ENCODE measurements around the gene C22orf31. TPM values are rescaled to one million over a fixed set of nuclear protein-coding genes. Genes with fewer than 3 reads are reported as not detected.

C22orf31 gene
- polyA plus RNA-seq, 3 donors = not detected

DNA sequence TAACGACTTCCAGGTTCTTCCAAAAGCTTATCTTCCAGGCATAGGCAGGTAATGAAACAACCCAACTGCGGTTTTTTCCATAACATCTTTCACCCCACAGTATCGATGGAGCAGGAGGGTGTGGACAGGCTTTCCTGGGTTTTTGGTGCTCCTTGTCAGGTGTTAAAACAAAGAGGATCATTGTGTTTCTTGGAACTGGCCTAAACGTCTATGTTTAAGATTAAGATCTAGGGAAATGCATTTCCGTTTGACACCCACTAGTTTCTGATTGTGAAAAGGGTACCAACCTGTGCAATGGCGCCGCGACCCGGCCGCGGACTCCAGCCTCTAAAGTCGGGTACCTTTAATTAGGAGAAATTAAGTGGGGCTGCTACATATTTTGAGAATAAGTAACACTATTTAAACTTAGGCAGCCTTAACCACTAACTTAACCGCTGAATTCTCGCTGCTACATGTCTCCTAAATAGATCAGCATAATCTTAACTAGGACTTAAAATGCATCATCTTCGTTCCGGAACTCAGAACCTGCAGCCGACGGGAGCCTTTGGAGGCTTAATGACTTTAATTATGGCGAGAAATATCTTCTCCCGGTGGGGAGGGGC is 31.5 kb downstream of the C22orf31 start:
- H3K4me3 Mint-ChIP-seq = peak overlapping the region in 1 of 2 donors; percentile 74
- WGBS (ENCODE audit: insufficient coverage) = 1% methylated on average over 7 of the region's 20 CpGs
- H2AFZ ChIP-seq (ENCODE audit: insufficient read depth, low read depth, low read length, poor library complexity, severe bottlenecking) = peak overlapping the region; percentile 17
- no peak overlapping the region for H3K9ac ChIP-seq (ENCODE audit: insufficient read depth, low read length, poor library complexity, severe bottlenecking)
- H3K36me3 Mint-ChIP-seq = peaks cover 0 to 11% of the 10 kb centered on the region in 2 donors
- H3K27me3 Mint-ChIP-seq (ENCODE audit: low read depth in 3 of 3) = peaks cover 36 to 49% (median 48%) of the 10 kb centered on the region in 3 donors
- H3K79me2 ChIP-seq (ENCODE audit: insufficient read depth, low read length) = no peaks in the 10 kb centered on the region
- intact Hi-C loops (cut with micrococcal nuclease) = no loop called here
- H3K36me3 ChIP-seq (replicated peaks in 1 of 2; ENCODE audit: control insufficient read depth in 1 of 2, insufficient read depth in 2 of 2, low read length in 2 of 2) = no peaks in the 10 kb centered on the region
- H3K4me3 ChIP-seq (replicated peaks in 1 of 3; ENCODE audit: low read depth in 2 of 3, low read length in 3 of 3) = no peak overlapping the region
- H3K9me3 Mint-ChIP-seq = peaks cover 0 to 9% (median 0%) of the 10 kb centered on the region in 7 donors
- peaks cover 30 to 37% of the 10 kb centered on the region in 2 donors for H3K27me3 ChIP-seq (ENCODE audit: control insufficient read depth in 2 of 2, insufficient read depth in 2 of 2, low read length in 2 of 2)
- H3K9me3 ChIP-seq (replicated peaks in 1 of 2; ENCODE audit: control insufficient read depth in 1 of 2, insufficient read depth in 1 of 2, low read length in 2 of 2) = peaks cover 0 to 7% of the 10 kb centered on the region in 2 donors
- no peak for DNase-seq
- peak overlapping the region; percentile 29 for H3K4me2 ChIP-seq (replicated peaks; ENCODE audit: extremely low read depth, low read length, poor library complexity, severe bottlenecking)
- H3K27ac ChIP-seq (ENCODE audit: low read depth in 1 of 2, low read length in 2 of 2) = no peak overlapping the region
- no peak for TF ChIP-seq CTCF (IDR thresholded peaks at IDR 0.05)
- peak overlapping the region in 1 of 7 donors; percentile 28 for H3K27ac Mint-ChIP-seq
- H4K20me1 ChIP-seq (ENCODE audit: insufficient read depth, low read length) = no peaks in the 10 kb centered on the region
- H3K4me1 ChIP-seq (ENCODE audit: control insufficient read depth in 1 of 2, insufficient read depth in 2 of 2, low read length in 2 of 2) = peaks cover 7 to 9% of the 10 kb centered on the region in 2 donors
- H3K4me1 Mint-ChIP-seq = peaks cover 15% of the 10 kb centered on the region

DNA sequence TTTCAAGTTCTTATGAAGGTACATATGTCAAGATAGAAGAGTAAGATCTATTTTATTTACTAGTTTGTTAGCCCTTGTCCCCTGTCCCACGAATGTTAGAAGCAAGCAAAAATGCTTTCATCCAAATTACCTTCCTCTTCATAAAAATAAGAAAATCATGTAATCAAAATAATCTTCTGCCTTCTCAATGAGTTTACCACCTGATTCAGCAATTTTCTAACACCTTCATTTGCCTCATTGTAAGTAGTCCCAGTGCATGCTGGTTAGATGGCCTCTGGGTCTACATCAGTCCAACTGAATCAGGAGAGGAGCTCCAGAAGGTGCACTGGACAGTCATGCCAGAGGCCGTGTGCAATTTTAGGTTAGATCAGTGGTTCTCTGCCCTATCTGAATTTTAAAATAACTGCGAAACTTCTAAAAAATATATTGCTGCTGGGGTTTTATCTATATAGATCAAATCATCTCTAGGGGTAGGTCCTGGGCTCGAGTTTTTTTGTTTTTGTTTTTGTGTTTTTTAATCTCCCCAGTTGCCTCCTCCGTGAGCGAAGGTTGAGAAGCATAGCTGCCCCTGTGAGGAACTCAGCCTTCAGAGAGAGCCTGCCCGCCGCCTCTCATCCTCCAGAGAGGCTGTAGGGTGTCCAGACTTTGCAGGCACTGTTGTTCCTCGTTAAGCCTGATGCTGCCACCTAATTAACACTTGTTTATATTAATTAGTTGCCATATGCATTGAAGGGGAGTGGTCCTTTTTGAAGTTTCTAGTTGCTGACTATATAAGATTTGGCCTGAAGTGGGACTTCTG is 32.2 kb downstream of the C22orf31 start:
- Mint-ChIP-seq H3K27me3 (ENCODE audit: low read depth in 3 of 3) (peaks cover 36 to 49% (median 48%) of the 10 kb centered on the region in 3 donors), H3K4me1 (peaks cover 15% of the 10 kb centered on the region), H3K36me3 (peaks cover 0 to 11% of the 10 kb centered on the region in 2 donors), H3K27ac (no peak overlapping the region), H3K9me3 (peaks cover 0 to 9% (median 0%) of the 10 kb centered on the region in 7 donors), H3K4me3 (peak overlapping the region in 1 of 2 donors; percentile 74)
- H3K27ac ChIP-seq (ENCODE audit: low read depth in 1 of 2, low read length in 2 of 2) = no peak overlapping the region
- no peak overlapping the region for H2AFZ ChIP-seq (ENCODE audit: insufficient read depth, low read depth, low read length, poor library complexity, severe bottlenecking)
- no peak overlapping the region for H3K9ac ChIP-seq (ENCODE audit: insufficient read depth, low read length, poor library complexity, severe bottlenecking)
- no CpG with 5 or more reads among the region's 9 CpGs for WGBS (ENCODE audit: insufficient coverage)
- intact Hi-C loops (cut with micrococcal nuclease) = no loop called here
- no peak for DNase-seq
- no peak overlapping the region for H3K4me3 ChIP-seq (replicated peaks in 1 of 3; ENCODE audit: low read depth in 2 of 3, low read length in 3 of 3)
- no peak for TF ChIP-seq CTCF (IDR thresholded peaks at IDR 0.05)
- peaks cover 30 to 37% of the 10 kb centered on the region in 2 donors for H3K27me3 ChIP-seq (ENCODE audit: control insufficient read depth in 2 of 2, insufficient read depth in 2 of 2, low read length in 2 of 2)
- peaks cover 7 to 9% of the 10 kb centered on the region in 2 donors for H3K4me1 ChIP-seq (ENCODE audit: control insufficient read depth in 1 of 2, insufficient read depth in 2 of 2, low read length in 2 of 2)
- peaks cover 0 to 7% of the 10 kb centered on the region in 2 donors for H3K9me3 ChIP-seq (replicated peaks in 1 of 2; ENCODE audit: control insufficient read depth in 1 of 2, insufficient read depth in 1 of 2, low read length in 2 of 2)
- no peak overlapping the region for H3K4me2 ChIP-seq (replicated peaks; ENCODE audit: extremely low read depth, low read length, poor library complexity, severe bottlenecking)
- H4K20me1 ChIP-seq (ENCODE audit: insufficient read depth, low read length) = no peaks in the 10 kb centered on the region
- H3K79me2 ChIP-seq (ENCODE audit: insufficient read depth, low read length) = no peaks in the 10 kb centered on the region
- no peaks in the 10 kb centered on the region for H3K36me3 ChIP-seq (replicated peaks in 1 of 2; ENCODE audit: control insufficient read depth in 1 of 2, insufficient read depth in 2 of 2, low read length in 2 of 2)

Data from CD14-positive monocyte (primary cell).